ENCODE measurements around the gene XCR1. TPM values are rescaled to one million over a fixed set of nuclear protein-coding genes. Genes with fewer than 3 reads are reported as not detected.
"Not testable (repeated sequence)": the region's sequence is repeated elsewhere in the genome, so short reads cannot be mapped to it uniquely, and the experiment has no call there.

Gene XCR1
- under 1 TPM; 0.15 to 0.88 (median 0.42) TPM for polyA plus RNA-seq (ENCODE audit: insufficient read depth in 1 of 5, insufficient read length in 5 of 5, low replicate concordance in 1 of 5)
- long read RNA-seq, donor 1: 0 reads
- long read RNA-seq, donor 2: 0 reads
- long read RNA-seq, donor 3: 0 reads
- long read RNA-seq, donor 4, full-length matches to known transcripts: 1 of 1 reads
- long read RNA-seq, donor 4, partial matches to known transcripts: 0 of 1 reads
- long read RNA-seq, donor 4, other reads (novel, unspliced or antisense): 0 of 1 reads
- long read RNA-seq, donor 5: 0 reads
- long read RNA-seq, donor 6, full-length matches to known transcripts: 1 of 1 reads
- long read RNA-seq, donor 6, partial matches to known transcripts: 0 of 1 reads
- long read RNA-seq, donor 6, other reads (novel, unspliced or antisense): 0 of 1 reads
- long read RNA-seq, donor 7: 0 reads
- long read RNA-seq, donor 8: 0 reads

GRCh38 chr3:46027021-46027705 lies at the start of gene XCR1:
Gene XCR1 (minus strand): TSS chr3:46027483. CDS start chr3:46021947, 5,536 bp downstream.
- no peak for DNase-seq

- DNase-seq: no peak
These were observed 49.3 kb upstream of the XCR1 start for GRCh38 chr3:46076606-46077005.

GRCh38 chr3:46075816-46076215 lies 48.5 kb upstream of the XCR1 start:
- no peak for DNase-seq

- DNase-seq: no peak
These were observed 44.1 kb upstream of the XCR1 start for GRCh38 chr3:46071222-46071858.

GRCh38 chr3:46070595-46071093 lies 43.4 kb upstream of the XCR1 start:
- DNase-seq: no peak

- DNase-seq: no peak
These were observed 41.2 kb upstream of the XCR1 start for GRCh38 chr3:46068501-46068900.

- no peak for DNase-seq
These were observed 40.1 kb upstream of the XCR1 start for GRCh38 chr3:46067401-46067800.

GRCh38 chr3:46065750-46066256 lies 38.5 kb upstream of the XCR1 start:
- no peak for DNase-seq

- DNase-seq: no peak
These were observed 38.0 kb upstream of the XCR1 start for GRCh38 chr3:46065294-46065705.

- DNase-seq: no peak
These were observed 35.4 kb upstream of the XCR1 start for GRCh38 chr3:46062679-46063078.

GRCh38 chr3:46061887-46062286 lies 34.6 kb upstream of the XCR1 start:
- DNase-seq: no peak

GRCh38 chr3:46061108-46061720 lies 33.9 kb upstream of the XCR1 start:
- DNase-seq: no peak

GRCh38 chr3:46060551-46060950 lies 33.3 kb upstream of the XCR1 start:
- DNase-seq: no peak

- no peak for DNase-seq
These were observed 32.1 kb upstream of the XCR1 start for GRCh38 chr3:46059432-46059831.

GRCh38 chr3:46058981-46059380 lies 31.7 kb upstream of the XCR1 start:
- DNase-seq: no peak

- no peak for DNase-seq
These were observed 30.4 kb upstream of the XCR1 start for GRCh38 chr3:46057716-46058115.

GRCh38 chr3:46056686-46057085 lies 29.4 kb upstream of the XCR1 start:
- DNase-seq: no peak

- DNase-seq: not testable (repeated sequence)
These were observed 26.7 kb upstream of the XCR1 start for GRCh38 chr3:46053761-46054515.

GRCh38 chr3:46053265-46053664 lies 26.0 kb upstream of the XCR1 start:
- DNase-seq: not testable (repeated sequence)

- no peak for DNase-seq
These were observed 25.2 kb upstream of the XCR1 start for GRCh38 chr3:46052531-46052930.

- DNase-seq: no peak
These were observed 21.8 kb upstream of the XCR1 start for GRCh38 chr3:46049093-46049492.

Measured in right lung (tissue), 10 donors.